GM21717 (cell line): ENCODE measurements around the gene RIMS1.

Experiments
- ATAC-seq: cut with Tn5 transposase; IDR thresholded peaks from one replicate; pipeline ENCODE4 v1.9.1; 2021; ENCODE audit warnings: mild to moderate bottlenecking, moderate library complexity; ENCODE audit not compliant: unreplicated experiment

The RIMS1 gene

GRCh38 chr6:72390548-72390947 lies 504.2 kb downstream of the RIMS1 start:
- no peak for ATAC-seq

- ATAC-seq, result no peak
Measured at GRCh38 chr6:72401865-72402264, 515.5 kb downstream of the RIMS1 start.

GRCh38 chr6:72403413-72403812 lies 517.1 kb downstream of the RIMS1 start:
- ATAC-seq, result no peak

GRCh38 chr6:72406517-72406916 lies 520.2 kb downstream of the RIMS1 start:
- peak; percentile 80 for ATAC-seq

DNA sequence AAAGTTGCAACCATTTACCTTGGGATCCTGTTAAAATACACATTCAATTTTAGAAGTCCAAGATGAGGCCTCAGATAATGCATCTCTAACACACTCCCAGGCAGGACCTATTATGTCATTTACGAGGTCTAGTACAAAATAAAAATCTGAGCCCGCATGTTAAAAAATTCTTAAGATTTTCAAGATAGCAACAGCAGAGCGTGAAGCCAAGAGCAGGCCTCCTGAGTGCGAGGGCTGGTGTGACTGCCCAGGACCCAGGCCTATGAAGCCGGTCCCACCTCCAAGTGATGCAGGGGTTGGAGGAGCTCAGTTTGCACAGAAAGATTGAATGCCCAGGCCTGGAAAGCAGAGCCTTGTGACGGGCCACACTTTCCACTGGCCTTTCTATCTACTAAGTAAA lies 524.4 kb downstream of the RIMS1 start:
- ATAC-seq, result no peak

DNA sequence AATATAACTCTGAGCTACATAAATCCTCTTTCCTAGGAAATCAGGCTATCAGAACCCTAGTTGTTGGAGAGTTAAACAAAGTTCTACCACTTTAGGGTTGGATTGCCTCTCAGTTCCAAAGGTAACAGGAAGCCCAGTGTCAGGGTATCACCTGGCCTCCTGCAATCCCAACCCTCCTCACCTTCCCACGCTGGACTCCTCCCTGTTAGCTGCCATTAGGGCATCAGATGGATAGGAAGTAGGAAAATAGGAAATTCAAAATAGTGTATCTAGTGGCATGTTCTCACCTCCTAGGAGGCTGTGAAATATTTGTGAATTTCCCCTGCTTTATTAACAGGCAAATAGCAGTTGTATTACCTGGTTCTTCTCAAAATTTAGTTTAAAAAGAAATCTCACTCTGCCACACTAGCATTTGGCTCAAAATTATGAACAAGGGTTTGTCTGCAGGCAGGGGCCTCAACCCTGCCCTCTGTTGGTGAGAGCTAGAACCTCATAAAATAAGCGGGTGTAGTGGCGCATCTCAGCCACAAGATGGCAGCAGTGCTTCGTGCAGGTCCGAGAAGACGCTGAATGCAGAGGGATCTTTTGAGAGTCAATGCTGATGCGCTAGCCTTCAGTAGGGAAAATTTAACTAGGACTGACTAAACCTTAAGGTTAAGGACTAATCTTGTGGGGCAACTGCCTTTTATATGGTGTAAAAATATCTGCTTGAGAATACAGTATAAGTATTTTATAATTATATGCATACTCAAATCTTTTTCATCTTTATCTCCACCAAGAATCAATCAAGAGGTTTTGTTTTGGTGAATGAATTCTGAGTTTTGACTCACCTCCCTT lies 525.7 kb downstream of the RIMS1 start:
- ATAC-seq, result peak; percentile 80

- no peak for ATAC-seq
Measured at GRCh38 chr6:72412709-72413044, 526.3 kb downstream of the RIMS1 start.

GRCh38 chr6:72413884-72414283 lies 527.5 kb downstream of the RIMS1 start:
- ATAC-seq, result no peak

GRCh38 chr6:72414657-72415056 lies 528.3 kb downstream of the RIMS1 start:
- ATAC-seq, result no peak

DNA sequence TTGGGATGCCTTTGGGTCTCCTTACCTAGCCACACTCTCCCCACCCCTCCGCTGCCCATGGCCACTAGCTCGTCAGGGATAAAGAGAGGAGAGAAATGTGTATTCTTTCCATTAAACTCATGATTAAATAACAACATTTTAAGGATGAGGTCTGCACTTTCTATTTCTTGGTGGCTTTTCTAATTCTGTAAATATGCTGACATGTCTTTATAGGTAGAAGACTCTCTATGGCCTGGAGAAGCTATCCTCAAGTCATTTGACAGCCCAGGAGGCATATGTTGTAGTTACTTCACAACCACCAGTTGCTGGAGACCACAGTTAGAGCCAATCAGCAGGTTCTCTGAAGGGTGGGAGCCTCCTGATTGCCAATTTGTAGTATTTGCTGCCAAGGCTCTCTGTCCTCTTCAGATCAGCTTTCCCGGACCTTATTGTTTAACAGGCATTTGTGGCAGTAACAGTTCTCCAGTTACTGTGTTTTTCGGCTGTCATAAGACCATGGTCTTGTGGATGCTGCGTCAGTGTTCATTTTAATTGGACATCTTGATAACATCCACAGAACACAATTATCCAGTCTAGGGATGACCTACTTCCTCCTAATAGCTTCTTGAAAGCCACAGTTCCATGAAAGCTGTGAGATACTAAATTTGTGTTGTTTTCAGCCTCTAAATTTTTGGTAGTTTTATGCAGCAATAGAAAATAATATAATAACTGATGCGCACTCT lies 530.6 kb downstream of the RIMS1 start:
- ATAC-seq, result no peak

DNA sequence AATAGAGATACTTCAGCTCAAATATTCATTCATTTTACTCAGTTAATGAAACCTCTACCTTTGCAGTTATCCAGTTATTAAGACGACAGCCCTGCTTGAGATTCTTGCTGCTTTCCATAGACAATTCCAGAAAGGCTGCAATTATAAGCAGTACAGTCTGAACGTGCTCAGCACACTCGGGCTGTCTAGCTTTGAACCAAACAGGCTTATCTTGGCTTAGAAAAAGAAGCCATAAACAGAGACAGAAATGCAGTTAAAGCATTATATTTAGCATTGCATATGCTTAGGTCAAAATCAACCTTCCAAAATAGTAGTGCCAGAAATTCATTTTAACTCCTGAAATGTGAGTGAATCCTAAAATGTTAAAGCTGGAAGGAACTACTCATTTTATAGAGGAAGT lies 531.4 kb downstream of the RIMS1 start:
- ATAC-seq, result no peak

DNA sequence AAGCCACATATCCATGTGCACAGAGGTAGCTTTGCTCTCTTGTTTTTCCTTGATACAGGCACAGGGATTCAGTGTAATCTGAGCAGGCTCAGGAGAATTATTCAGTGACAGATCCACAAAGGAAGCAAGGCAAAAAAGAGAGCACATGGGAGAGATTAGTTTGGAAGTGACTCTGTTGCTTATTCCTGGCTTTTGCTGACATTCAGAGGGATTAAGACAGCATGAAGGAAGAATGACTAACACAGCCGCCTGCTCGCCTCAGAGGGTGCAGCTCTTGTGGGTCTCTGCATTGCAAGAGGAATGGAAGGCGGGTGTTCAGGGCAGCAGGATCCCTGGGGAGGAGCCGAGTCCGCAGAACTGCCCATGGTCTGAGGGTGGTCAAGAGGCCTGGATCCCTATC lies 532.1 kb downstream of the RIMS1 start:
- no peak for ATAC-seq

GRCh38 chr6:72419966-72420365 lies 533.6 kb downstream of the RIMS1 start:
- ATAC-seq, result no peak

- ATAC-seq, result no peak
Measured at GRCh38 chr6:72420409-72420808, 534.1 kb downstream of the RIMS1 start.

DNA sequence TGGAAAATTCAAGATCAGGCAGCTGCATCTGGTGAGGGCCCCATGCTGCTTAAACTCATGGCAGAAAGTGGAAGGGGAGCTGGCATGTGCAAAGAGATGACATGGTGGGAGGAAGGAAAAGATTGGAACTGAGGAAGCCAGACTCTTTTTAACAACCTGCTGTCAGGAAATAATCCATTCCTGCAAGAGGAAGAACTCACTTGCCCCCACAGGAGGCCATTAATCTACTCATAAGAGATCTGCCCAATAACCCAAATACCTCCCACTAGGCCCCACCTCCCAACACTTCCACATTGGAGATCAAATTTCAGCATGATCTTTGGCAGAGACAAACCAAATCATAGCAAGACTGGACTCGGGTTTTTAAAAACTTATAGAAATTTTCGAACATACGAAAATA lies 535.0 kb downstream of the RIMS1 start:
- no peak for ATAC-seq

- ATAC-seq, result no peak
Measured at GRCh38 chr6:72422171-72422570, 535.8 kb downstream of the RIMS1 start.

DNA sequence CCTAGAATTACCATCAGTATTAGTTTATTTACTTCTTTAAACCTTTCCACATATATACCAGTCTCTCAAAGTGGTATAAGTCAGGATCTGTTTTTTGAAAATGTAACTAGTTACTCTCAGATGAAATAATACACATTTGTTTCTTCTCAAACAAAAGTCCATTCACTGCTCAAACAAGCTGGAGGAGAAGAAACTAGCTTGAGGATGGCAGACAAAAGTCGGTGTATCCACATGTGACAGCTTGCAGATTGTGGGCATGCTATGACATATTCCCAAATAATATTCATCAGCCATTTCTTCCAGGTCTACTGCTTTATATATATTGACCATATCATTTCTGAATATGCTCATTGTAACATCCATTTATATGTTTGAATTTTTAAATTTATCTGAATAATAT lies 538.1 kb downstream of the RIMS1 start:
- no peak for ATAC-seq

- ATAC-seq, result no peak
Measured at GRCh38 chr6:72425003-72425681, 538.8 kb downstream of the RIMS1 start.

DNA sequence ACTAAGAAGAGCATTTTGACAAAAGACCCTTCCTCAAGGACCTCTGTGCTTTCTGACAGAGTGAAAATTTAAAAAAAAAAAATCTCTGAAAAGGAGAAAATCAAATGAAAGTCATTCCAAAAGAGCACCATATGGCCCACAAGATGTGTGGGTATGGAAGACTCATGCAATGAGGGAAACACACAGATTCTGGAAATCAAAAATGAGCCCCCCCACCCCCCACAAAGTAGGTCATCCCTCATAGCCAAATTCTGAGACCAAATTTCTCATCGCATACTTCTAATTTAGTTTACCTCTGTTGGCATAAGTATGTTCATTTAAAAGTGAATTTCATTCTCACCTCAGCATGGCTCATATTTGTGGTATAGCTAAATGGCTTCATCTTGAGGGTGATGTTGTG lies 554.3 kb downstream of the RIMS1 start:
- ATAC-seq, result no peak

- ATAC-seq, result no peak
Measured at GRCh38 chr6:72446430-72446829, 560.1 kb downstream of the RIMS1 start.
